ENCODE measurements around the gene ALPG. TPM values are rescaled to one million over a fixed set of nuclear protein-coding genes. Genes with fewer than 3 reads are reported as not detected.
"Not testable (repeated sequence)": the region's sequence is repeated elsewhere in the genome, so short reads cannot be mapped to it uniquely, and the experiment has no call there.

Gene ALPG
- total and polyA plus RNA-seq, 2 of the 4 experiments (the other 2 are of a cell fraction), result not detected

- H4K91ac ChIP-seq (ENCODE audit: insufficient read depth, low read depth, low read length); BruUV-seq (replicated peaks); H3K14ac ChIP-seq (replicated peaks; ENCODE audit: low read depth, low read length); H3K27me3 ChIP-seq (ENCODE audit: control insufficient read depth, insufficient read depth, low read length); H3K56ac ChIP-seq (ENCODE audit: extremely low read depth, insufficient read depth, low read length); ATAC-seq (ENCODE audit: low read depth); dilution Hi-C loops (cut with HindIII; ENCODE audit: low sequenced_read_pairs, unreplicated experiment); H4K20me1 ChIP-seq (ENCODE audit: insufficient read depth, low read length); H3K9me1 ChIP-seq (ENCODE audit: insufficient read depth, low read length); H3K27ac ChIP-seq (ENCODE audit: insufficient read depth, low read length); H3K4me2 ChIP-seq (ENCODE audit: low read depth, low read length); H2AK5ac ChIP-seq (ENCODE audit: low read depth, low read length); H2BK15ac ChIP-seq (ENCODE audit: low read depth, low read length); H3K4ac ChIP-seq (ENCODE audit: low read depth, low read length); in situ Hi-C loops (cut with MboI; ENCODE audit: low sequenced_read_pairs); H3K79me1 ChIP-seq (ENCODE audit: low read depth in 1 of 2, low read length in 2 of 2); H2BK120ac ChIP-seq (ENCODE audit: low read depth, low read length); H3K23ac ChIP-seq (ENCODE audit: low read depth, low read length); H3K9me3 ChIP-seq (ENCODE audit: control insufficient read depth, insufficient read depth, low read length); H3K4me1 ChIP-seq (ENCODE audit: control insufficient read depth, insufficient read depth, low read length); H3K18ac ChIP-seq (ENCODE audit: low read depth, low read length); H3K36me3 ChIP-seq (ENCODE audit: control insufficient read depth, insufficient read depth, low read length); H4K8ac ChIP-seq (ENCODE audit: low read depth in 2 of 2, low read length in 2 of 2); H2BK20ac ChIP-seq (ENCODE audit: low read depth, low read length); POLR2A ChIA-PET (ENCODE audit: unreplicated experiment); H3K9ac ChIP-seq (ENCODE audit: low read depth, low read length); DNase-seq; H4K5ac ChIP-seq (ENCODE audit: low read depth, low read length); H2BK5ac ChIP-seq (ENCODE audit: low read depth, low read length, poor library complexity, severe bottlenecking); H3K4me3 ChIP-seq (ENCODE audit: insufficient read depth, low read depth, low read length): not testable (repeated sequence)
- intact Hi-C loops (cut with micrococcal nuclease), result loop anchor here (5.0 kb wide), 2 partner anchors 117 to 302 kb away; no protein-coding TSS in a partner anchor
- peak overlapping the region; percentile 78 for H2AFZ ChIP-seq (replicated peaks; ENCODE audit: low read length, poor library complexity)
- 30% methylated on average over 2 of the region's 21 CpGs; no CpG with 5 or more reads in 1 of the 2 experiments for WGBS, 2 experiments (ENCODE audit: extremely low coverage in 2 of 2, insufficient read length in 1 of 2)
- CTCF ChIA-PET, result interaction anchor here (0.8 kb wide), 1 partner anchor 21 kb away, joined by 4 read pairs; no protein-coding TSS in a partner anchor
- peak overlapping the region; percentile 15 for H2AK9ac ChIP-seq (replicated peaks; ENCODE audit: low read depth, low read length, poor library complexity)
These were observed 37.2 kb downstream of the ALPG start for GRCh38 chr2:232443669-232444408.
